Measurements from ENCODE around the gene ANK3.

Gene ANK3

DNA sequence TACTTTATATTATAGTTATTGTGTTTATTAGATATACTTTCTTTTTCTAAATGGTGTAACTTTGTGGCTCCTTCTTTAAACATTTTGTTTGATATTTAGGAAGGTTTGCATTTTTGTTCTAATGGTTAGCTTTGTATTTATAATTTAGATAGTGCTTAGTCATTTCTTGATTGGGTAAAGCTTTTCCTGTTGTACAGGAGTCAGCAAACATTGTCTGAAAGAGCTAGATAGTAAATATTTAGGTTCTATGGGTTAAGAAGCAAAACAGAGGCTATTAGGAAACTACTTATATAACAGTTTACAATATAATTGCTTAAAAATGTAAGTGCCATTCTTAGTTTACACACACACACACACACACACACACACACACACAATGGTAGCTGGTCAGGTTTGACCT is 412.8 kb downstream of the ANK3 start:
- DNase-seq (ENCODE audit: low spot score), result no peak

All from COLO829 (cell line).